HG02884 (cell line): ENCODE results near the gene RPL36A.

Experiments
- ATAC-seq: cut with Tn5 transposase; IDR thresholded peaks from one replicate; pipeline ENCODE4 v1.9.1; 2021; ENCODE audit warnings: mild to moderate bottlenecking, moderate library complexity; ENCODE audit not compliant: unreplicated experiment

RPL36A gene

GRCh38 chrX:101390664-101391525 is at the start of gene RPL36A:
Gene RPL36A (plus strand): TSS chrX:101391011. CDS start chrX:101391044, 33 bp downstream.
- ATAC-seq: peak; percentile 79

- peak; percentile 16 for ATAC-seq
Measured at GRCh38 chrX:101347859-101348451, 42.9 kb upstream of the RPL36A start.

- ATAC-seq: peak; percentile 97
Measured at GRCh38 chrX:101348452-101349192, 42.2 kb upstream of the RPL36A start, which contains the start of gene TIMM8A. Gene TIMM8A (minus strand): TSS chrX:101348742. CDS start chrX:101348664, 78 bp downstream.

GRCh38 chrX:101349193-101349562 is 41.6 kb upstream of the RPL36A start:
- no peak for ATAC-seq

- no peak for ATAC-seq
Measured at GRCh38 chrX:101357166-101357795, 33.5 kb upstream of the RPL36A start.

- ATAC-seq: no peak
Measured at GRCh38 chrX:101359966-101360365, 30.8 kb upstream of the RPL36A start.

GRCh38 chrX:101360390-101360789 is 30.4 kb upstream of the RPL36A start:
- no peak for ATAC-seq

GRCh38 chrX:101362116-101362515 is 28.7 kb upstream of the RPL36A start:
- no peak for ATAC-seq

- no peak for ATAC-seq
Measured at GRCh38 chrX:101362757-101363156, 28.1 kb upstream of the RPL36A start.

GRCh38 chrX:101365301-101365795 is 25.5 kb upstream of the RPL36A start:
- no peak for ATAC-seq

- no peak for ATAC-seq
Measured at GRCh38 chrX:101368800-101369199, 22.0 kb upstream of the RPL36A start.

- ATAC-seq: no peak
Measured at GRCh38 chrX:101369687-101370086, 21.1 kb upstream of the RPL36A start.

GRCh38 chrX:101370888-101371504 is 19.8 kb upstream of the RPL36A start:
- ATAC-seq: peak; percentile 75

- peak; percentile 50 for ATAC-seq
Measured at GRCh38 chrX:101377547-101377946, 13.3 kb upstream of the RPL36A start.

GRCh38 chrX:101383679-101384205 is 7.1 kb upstream of the RPL36A start:
- peak; percentile 63 for ATAC-seq

GRCh38 chrX:101385026-101385684 is 5.7 kb upstream of the RPL36A start:
- no peak for ATAC-seq

- ATAC-seq: peak; percentile 63
Measured at GRCh38 chrX:101385795-101386541, 4.8 kb upstream of the RPL36A start, which contains the start of gene BTK. Gene BTK (minus strand): TSS chrX:101386191. CDS start chrX:101375284, 10,907 bp downstream.

GRCh38 chrX:101386542-101386885 is 4.3 kb upstream of the RPL36A start:
- ATAC-seq: no peak

- ATAC-seq: no peak
Measured at GRCh38 chrX:101388604-101389003, 2.2 kb upstream of the RPL36A start.
